ENCODE measurements around the gene ZNF575. TPM values are rescaled to one million over a fixed set of nuclear protein-coding genes. Genes with fewer than 3 reads are reported as not detected.

ZNF575 gene
- total RNA-seq, 1 donor from 2014 or later: 4.1 TPM

- H3K4me3 Mint-ChIP-seq (ENCODE audit: unreplicated experiment): no peak overlapping the region
- TF ChIP-seq CTCF (IDR thresholded peaks at IDR 0.05): no peak
- peaks cover 12% of the 10 kb centered on the region for H3K4me1 Mint-ChIP-seq (ENCODE audit: low read depth)
- H3K9me3 Mint-ChIP-seq (ENCODE audit: low read depth): no peaks in the 10 kb centered on the region
- H3K27ac Mint-ChIP-seq (ENCODE audit: unreplicated experiment): no peak overlapping the region
- H3K36me3 Mint-ChIP-seq (ENCODE audit: low read depth): peaks cover 2% of the 10 kb centered on the region
- DNase-seq (ENCODE audit: low spot score): no peak
- no peaks in the 10 kb centered on the region for H3K27me3 Mint-ChIP-seq (ENCODE audit: low read depth)
Measured at GRCh38 chr19:43570174-43570791, 37.3 kb downstream of the ZNF575 start.

- H3K27me3 Mint-ChIP-seq (ENCODE audit: low read depth): no peaks in the 10 kb centered on the region
- no peak for DNase-seq (ENCODE audit: low spot score)
- H3K36me3 Mint-ChIP-seq (ENCODE audit: low read depth): no peaks in the 10 kb centered on the region
- no peaks in the 10 kb centered on the region for H3K9me3 Mint-ChIP-seq (ENCODE audit: low read depth)
- no peak overlapping the region for H3K27ac Mint-ChIP-seq (ENCODE audit: unreplicated experiment)
- H3K4me3 Mint-ChIP-seq (ENCODE audit: unreplicated experiment): no peak overlapping the region
- no peak for TF ChIP-seq CTCF (IDR thresholded peaks at IDR 0.05)
- H3K4me1 Mint-ChIP-seq (ENCODE audit: low read depth): peaks cover 12% of the 10 kb centered on the region
Measured at GRCh38 chr19:43572171-43572588, 39.2 kb downstream of the ZNF575 start.

- no peaks in the 10 kb centered on the region for H3K9me3 Mint-ChIP-seq (ENCODE audit: low read depth)
- H3K4me3 Mint-ChIP-seq (ENCODE audit: unreplicated experiment): peak overlapping the region; percentile 95
- no peak for DNase-seq (ENCODE audit: low spot score)
- peaks cover 12% of the 10 kb centered on the region for H3K4me1 Mint-ChIP-seq (ENCODE audit: low read depth)
- H3K27ac Mint-ChIP-seq (ENCODE audit: unreplicated experiment): peak overlapping the region; percentile 92
- no peaks in the 10 kb centered on the region for H3K36me3 Mint-ChIP-seq (ENCODE audit: low read depth)
- peaks cover 2% of the 10 kb centered on the region for H3K27me3 Mint-ChIP-seq (ENCODE audit: low read depth)
- TF ChIP-seq CTCF (IDR thresholded peaks at IDR 0.05): no peak
Measured at GRCh38 chr19:43574424-43575155, 41.6 kb downstream of the ZNF575 start.

GRCh38 chr19:43575156-43575950 is 42.4 kb downstream of the ZNF575 start, which contains the start of the genes PINLYP and XRCC1:
Gene PINLYP (plus strand): TSS chr19:43575801. CDS start chr19:43577192, 1,391 bp downstream.
Gene XRCC1 (minus strand): TSS chr19:43575527. CDS start chr19:43575458, 69 bp downstream.
- H3K4me3 Mint-ChIP-seq (ENCODE audit: unreplicated experiment): peak within 1 kb of the TSS; percentile 95
- peaks cover 15% of the 10 kb centered on the region for H3K4me1 Mint-ChIP-seq (ENCODE audit: low read depth)
- H3K27me3 Mint-ChIP-seq (ENCODE audit: low read depth): peaks cover 2% of the 10 kb centered on the region
- peak within 1 kb of the TSS; percentile 92 for H3K27ac Mint-ChIP-seq (ENCODE audit: unreplicated experiment)
- H3K36me3 Mint-ChIP-seq (ENCODE audit: low read depth): no peaks in the 10 kb centered on the region
- H3K9me3 Mint-ChIP-seq (ENCODE audit: low read depth): no peaks in the 10 kb centered on the region
- no peak for TF ChIP-seq CTCF (IDR thresholded peaks at IDR 0.05)
- DNase-seq (ENCODE audit: low spot score): peak; percentile 98
